K562 (cell line): Measurements from ENCODE around the gene PUDP. TPM values are rescaled to one million over a fixed set of nuclear protein-coding genes. Genes with fewer than 3 reads are reported as not detected.

Experiments used
- ATF1 ChIP-seq, 2 experiments: fragments of 450-650 bp in 1 of 2; IDR thresholded peaks; 2 replicates each; pipeline ENCODE4 v1.6.1; 2016; ENCODE audit warnings: missing compliant biosample characterization in 1 of 2, missing genetic modification characterization in 1 of 2
- MAZ ChIP-seq, 2 experiments: fragments of 450-650 bp in 1 of 2; sonication (generic) in 1 of 2; formaldehyde crosslinking; IDR thresholded peaks in 1 of 2; conservative IDR thresholded peaks in 1 of 2; 2 replicates each; pipeline versions ENCODE4 v1.4.0 to v1.5.0; 2020; ENCODE audit warnings: mild to moderate bottlenecking in 1 of 2, missing genetic modification reagents in 1 of 2
- MGA ChIP-seq: fragments of 450-650 bp; IDR thresholded peaks from 2 replicates; pipeline ENCODE4 v1.6.1; 2016; ENCODE audit warnings: mild to moderate bottlenecking, moderate library complexity
- NCOA6 ChIP-seq: fragments of 450-650 bp; IDR thresholded peaks from 2 replicates; pipeline ENCODE4 v1.6.1; 2017; ENCODE audit warnings: mild to moderate bottlenecking
- POLR2AphosphoS5 ChIP-seq: IDR thresholded peaks from 2 replicates; pipeline ENCODE4 v1.6.1; 2011; ENCODE audit warnings: mild to moderate bottlenecking, low read depth, low read length, moderate library complexity; ENCODE audit not compliant: control insufficient read depth, insufficient read depth
- SPI1 ChIP-seq: IDR thresholded peaks from 2 replicates; pipeline ENCODE4 v1.6.1; 2011; ENCODE audit warnings: low read depth, low read length, control low read depth, borderline replicate concordance
- TAF1 ChIP-seq: IDR thresholded peaks from 2 replicates; pipeline ENCODE4 v1.6.1; 2011; ENCODE audit warnings: mild to moderate bottlenecking, low read length, moderate library complexity; ENCODE audit not compliant: insufficient read depth, control insufficient read depth, severe bottlenecking; ENCODE audit errors: extremely low read depth
- USF1 ChIP-seq: sonication (generic); formaldehyde crosslinking; IDR thresholded peaks from 2 replicates; pipeline ENCODE4 v1.9.0; 2022; ENCODE audit warnings: mild to moderate bottlenecking, missing genetic modification reagents
- ZFPM2 ChIP-seq: fragments of 250-450 bp; sonication (Bioruptor Pico); IDR thresholded peaks from 2 replicates; pipeline ENCODE4 v1.5.1; 2022; ENCODE audit warnings: mild to moderate bottlenecking
- ZNF324 ChIP-seq: fragments of 250-450 bp; sonication (Bioruptor Pico); IDR thresholded peaks from 2 replicates; pipeline ENCODE4 v1.4.0; 2020; ENCODE audit warnings: mild to moderate bottlenecking
- polyA plus RNA-seq, 8 experiments: library from polyadenylated mRNA; depleted of rRNA in 4 of 8; stranded (reverse) in 5 of 8; unstranded in 3 of 8; fragments of >200 nt; fragmentation: Nextera tagmentation in 2 of 8; fragmentation: Illumina TruSeq in 1 of 8; extraction: Ambion mirVana in 2 of 8; extraction: Trizol in 1 of 8; gene quantifications; 2 replicates each; pipeline versions ENCODE4 v1.2.1 to v1.2.3, GENCODE V29; 2011 to 2014; ENCODE audit warnings: inconsistent platforms in 1 of 8, missing spikeins in 1 of 8
- total RNA-seq, 7 experiments: library from RNA; depleted of rRNA in 6 of 7; stranded (reverse); fragments of >200 nt in 6 of 7; fragmentation: Illumina TruSeq in 2 of 7; extraction: Trizol in 2 of 7; gene quantifications; 2 replicates each; pipeline versions ENCODE4 v1.2.1 to v1.2.3, GENCODE V29; 2011 to 2021; ENCODE audit warnings: low replicate concordance in 1 of 7
- TF ChIP-seq, protein P1 (sequence below): IDR thresholded peaks from 2 replicates; pipeline ENCODE4 v1.6.1; 2011; ENCODE audit warnings: borderline replicate concordance, low read depth, mild to moderate bottlenecking, moderate library complexity, low read length; ENCODE audit not compliant: insufficient read depth, poor library complexity, severe bottlenecking

Gene PUDP
- total and polyA plus RNA-seq, 9 of the 15 experiments (the other 6 are each of a cell fraction or from before 2014, with no cell fraction given) = 13.6 to 63.0 (median 29.2) TPM

GRCh38 chrX:7147978-7148854 lies at the start of gene PUDP (continued):
- TF ChIP-seq MGA = peak; percentile 35; the same call in 1 of the 2 replicates
- TF ChIP-seq ZNF324 = no peak
- TF ChIP-seq ZFPM2 (CRISPR knock-in tag) = no peak
- no peak for TF ChIP-seq NCOA6
- peak; percentile 45; the same call in 1 of the 2 replicates for TF ChIP-seq POLR2AphosphoS5
- TF ChIP-seq, protein P1, sequence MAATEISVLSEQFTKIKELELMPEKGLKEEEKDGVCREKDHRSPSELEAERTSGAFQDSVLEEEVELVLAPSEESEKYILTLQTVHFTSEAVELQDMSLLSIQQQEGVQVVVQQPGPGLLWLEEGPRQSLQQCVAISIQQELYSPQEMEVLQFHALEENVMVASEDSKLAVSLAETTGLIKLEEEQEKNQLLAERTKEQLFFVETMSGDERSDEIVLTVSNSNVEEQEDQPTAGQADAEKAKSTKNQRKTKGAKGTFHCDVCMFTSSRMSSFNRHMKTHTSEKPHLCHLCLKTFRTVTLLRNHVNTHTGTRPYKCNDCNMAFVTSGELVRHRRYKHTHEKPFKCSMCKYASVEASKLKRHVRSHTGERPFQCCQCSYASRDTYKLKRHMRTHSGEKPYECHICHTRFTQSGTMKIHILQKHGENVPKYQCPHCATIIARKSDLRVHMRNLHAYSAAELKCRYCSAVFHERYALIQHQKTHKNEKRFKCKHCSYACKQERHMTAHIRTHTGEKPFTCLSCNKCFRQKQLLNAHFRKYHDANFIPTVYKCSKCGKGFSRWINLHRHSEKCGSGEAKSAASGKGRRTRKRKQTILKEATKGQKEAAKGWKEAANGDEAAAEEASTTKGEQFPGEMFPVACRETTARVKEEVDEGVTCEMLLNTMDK = peak; percentile 93
- no peak for TF ChIP-seq ATF1 (CRISPR knock-in tag; IDR thresholded peaks at IDR 0.05)
- TF ChIP-seq ATF1 (tag; IDR thresholded peaks at IDR 0.05) = peak; percentile 40
- peak; percentile 59 for TF ChIP-seq TAF1
- 0 out of 2 replicates have a peak, but pooled peaks have one; percentile 3 for TF ChIP-seq SPI1
- no peak for TF ChIP-seq USF1
- TF ChIP-seq MAZ (CRISPR knock-in tag; conservative IDR thresholded peaks at IDR 0.05 in 1 of 2, IDR thresholded peaks at IDR 0.05 in 1 of 2) = peak; percentile 63 to 73
